ENCODE results near the gene TAS2R42. TPM values are rescaled to one million over a fixed set of nuclear protein-coding genes. Genes with fewer than 3 reads are reported as not detected.

Gene TAS2R42, protein sequence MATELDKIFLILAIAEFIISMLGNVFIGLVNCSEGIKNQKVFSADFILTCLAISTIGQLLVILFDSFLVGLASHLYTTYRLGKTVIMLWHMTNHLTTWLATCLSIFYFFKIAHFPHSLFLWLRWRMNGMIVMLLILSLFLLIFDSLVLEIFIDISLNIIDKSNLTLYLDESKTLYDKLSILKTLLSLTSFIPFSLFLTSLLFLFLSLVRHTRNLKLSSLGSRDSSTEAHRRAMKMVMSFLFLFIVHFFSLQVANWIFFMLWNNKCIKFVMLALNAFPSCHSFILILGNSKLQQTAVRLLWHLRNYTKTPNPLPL
- total RNA-seq: not detected

DNA sequence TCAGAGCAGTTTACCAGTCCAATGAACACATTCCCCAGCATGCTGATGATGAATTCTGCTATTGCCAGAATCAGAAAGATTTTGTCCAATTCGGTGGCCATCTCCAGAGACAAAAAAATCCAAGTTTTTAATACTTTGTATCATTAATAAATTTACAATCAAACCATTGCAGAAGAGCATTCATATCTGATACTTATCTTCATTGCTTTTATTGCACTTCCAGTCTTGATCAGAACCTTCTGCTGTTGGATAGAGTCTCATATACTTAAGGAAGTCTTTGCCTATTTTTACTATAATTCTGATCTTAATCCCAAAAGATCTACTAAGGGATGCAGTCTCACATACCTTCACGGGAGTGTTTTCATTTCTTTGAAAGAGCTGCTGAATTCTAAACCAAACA is at the start of gene TAS2R42:
TSS of gene TAS2R42 (minus strand) at position 101 of the 400 bp plus-strand sequence. CDS start at position 101, 0 bp downstream.
- no peak for DNase-seq

DNA sequence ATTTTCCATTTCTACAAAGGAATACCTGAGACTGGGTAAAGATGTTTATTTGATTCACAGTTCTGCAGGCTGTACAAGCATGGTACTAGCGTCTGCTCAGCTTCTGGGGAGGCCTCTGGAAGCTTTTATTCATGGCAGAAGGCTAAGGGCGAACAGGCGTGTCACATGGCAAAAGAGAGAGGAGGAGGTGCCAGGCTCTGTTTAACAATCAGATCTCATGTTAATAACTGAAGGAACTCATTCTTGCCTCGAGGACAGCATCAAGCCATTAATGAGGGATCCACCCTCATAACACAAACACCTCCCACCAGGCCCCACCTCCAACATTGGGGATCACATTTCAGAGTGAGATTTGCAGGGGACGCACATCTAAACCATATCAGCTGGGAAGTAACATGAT is 46.8 kb upstream of the TAS2R42 start:
- DNase-seq: no peak

DNA sequence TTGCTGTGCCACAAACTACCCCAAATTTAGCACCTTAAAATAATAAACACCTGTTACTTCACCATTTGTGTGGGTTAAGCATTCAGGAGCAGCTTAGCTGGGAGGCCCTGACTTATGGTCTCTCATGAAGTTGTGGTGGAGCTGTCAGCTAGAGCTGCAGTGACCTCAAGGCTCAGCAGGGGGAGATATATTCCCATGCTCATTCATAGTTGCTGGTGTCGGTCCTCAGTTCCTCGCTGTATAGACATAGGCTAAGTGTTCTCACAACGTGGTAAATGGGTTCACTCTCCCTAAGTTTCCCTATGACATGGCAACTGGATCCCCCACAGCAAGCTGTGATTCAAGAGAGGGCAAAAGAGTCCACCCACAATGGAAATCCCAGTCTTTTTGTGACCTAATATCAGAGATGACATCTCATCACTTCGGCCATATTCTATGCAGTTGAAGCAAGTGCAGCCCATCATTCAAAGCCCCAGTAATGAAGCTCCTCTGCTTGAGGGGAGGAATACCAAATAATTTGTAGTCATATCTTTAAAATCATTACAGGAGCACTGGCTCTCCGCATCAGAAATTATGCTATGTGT is 41.7 kb upstream of the TAS2R42 start:
- peak; percentile 15 for DNase-seq

DNA sequence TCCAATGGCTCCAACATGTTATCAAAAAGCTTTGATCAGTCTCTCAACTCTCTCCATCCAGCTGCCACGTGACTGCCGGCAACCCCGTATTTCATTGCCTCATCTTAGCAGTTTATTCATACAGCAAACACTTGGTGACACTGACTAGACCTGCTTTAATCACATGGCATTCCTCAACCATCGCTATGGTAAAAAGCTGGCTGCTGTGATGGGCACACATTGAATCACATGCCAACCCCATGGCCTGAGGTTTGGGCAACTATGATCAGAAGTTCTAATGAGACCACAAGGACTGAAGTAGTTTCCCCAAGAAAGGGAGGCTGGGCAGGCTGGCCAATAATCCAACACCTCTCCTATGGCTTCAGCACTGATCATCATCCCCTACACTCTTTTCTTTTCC is 40.6 kb upstream of the TAS2R42 start:
- no peak for DNase-seq

DNA sequence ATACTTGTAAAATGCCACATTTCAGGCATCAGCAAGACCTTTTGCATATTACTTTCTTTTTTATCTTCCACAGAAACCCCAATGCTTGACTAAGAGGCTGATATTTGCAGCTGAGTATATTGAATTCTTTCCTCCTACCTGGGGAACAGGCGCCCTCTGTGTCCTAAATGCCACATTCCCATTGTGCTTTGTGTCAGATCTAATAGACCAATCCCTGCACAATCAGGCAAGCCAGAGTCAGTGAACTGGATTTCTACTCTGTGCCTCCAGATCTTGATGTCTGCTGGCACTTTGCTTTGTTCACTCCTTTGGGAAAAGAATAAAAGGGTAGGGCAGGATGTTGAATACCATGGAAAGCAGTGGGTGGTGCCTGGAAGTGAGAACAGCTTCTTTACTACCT is 22.4 kb upstream of the TAS2R42 start:
- DNase-seq: no peak

DNA sequence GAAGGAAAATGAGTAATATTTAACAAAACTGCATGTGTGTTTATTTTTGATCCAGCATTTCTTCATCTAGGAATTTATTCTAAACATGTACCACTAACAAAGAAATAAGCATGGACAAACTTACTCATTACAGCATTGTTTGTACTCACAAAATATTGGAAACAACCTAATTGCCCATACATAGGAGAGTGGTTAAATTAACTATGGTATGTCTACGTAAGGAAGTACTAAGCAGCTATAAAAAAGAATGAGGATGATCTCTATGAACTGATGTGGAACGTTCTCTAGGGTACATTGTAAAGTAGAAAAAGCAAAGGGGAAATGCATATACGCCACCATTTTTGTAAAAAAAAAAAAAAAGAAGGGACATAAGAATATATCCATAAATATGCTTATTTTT is 17.4 kb upstream of the TAS2R42 start:
- DNase-seq: no peak

DNA sequence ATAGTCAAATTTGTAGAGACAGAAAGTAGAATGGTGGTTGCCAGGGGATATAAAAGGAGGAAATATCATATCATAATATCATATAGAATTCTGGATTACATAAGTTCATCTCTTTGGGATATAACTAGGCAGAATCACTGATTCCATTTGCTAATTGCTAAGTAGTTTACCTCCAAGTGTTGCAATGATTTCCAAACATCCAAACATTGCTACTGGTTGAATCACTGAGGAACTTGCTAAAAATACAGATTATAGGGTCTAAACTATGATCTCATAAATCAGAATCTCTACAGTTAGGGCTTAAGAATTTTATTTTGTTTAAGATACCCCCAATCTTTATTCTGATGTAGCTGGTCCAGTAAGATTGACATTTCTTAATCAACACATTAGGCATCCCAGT is 16.1 kb upstream of the TAS2R42 start:
- no peak for DNase-seq

DNA sequence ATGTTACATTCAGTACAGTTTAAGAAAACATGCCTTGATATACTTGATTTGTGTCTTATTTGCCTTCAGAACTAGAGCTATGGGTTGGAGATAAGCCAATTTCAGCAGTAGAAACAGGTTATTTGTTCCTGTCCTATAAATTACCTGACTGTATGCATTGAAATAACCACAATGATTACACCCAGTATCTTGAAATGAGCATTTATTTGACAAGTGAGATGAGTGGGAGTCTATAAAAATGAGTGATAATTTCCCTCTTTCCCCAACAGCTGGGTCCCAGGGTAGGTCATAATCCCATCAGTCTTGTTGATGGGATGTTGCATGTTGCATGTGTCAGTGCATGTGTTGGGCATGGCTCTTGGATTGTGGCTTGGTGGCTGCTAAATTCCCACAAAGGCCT is 3.7 kb downstream of the TAS2R42 start:
- no peak for DNase-seq

DNA sequence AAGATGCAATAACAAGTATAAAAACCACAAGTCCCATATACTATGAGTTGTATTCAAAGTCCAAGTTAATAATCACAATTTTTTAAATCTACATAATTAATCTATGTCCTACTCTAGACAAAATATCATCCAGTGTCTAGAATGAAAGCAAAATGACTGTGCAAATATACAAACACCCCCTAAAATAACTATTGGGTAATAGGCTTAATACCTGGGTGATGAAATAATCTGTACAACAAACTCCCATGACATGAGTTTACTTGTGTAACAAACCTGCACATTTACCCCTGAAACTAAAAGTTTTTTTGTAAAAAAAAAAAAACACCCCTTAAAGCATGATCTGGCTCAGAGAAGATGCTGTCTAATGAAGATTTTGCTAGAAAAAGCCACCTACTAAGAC is 4.2 kb downstream of the TAS2R42 start:
- no peak for DNase-seq

DNA sequence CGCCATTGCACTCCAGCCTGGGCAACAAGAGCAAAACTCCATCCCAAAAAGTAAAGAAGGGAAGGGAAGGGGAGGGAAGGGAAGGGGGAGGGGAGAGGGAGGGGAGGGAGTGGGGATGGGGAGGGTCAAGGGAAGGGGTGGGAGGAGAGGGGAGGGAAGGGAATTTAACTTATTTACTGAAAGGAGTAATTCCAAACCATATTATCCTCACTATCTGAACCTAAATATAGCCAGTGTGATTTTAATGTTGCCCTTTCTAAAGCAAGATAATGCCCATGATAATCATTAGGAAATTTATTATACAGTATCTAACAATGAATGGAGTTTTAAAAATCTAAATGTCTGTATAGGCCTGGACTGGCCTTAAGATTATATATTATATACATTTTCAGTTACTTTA is 8.5 kb downstream of the TAS2R42 start:
- DNase-seq: no peak

DNA sequence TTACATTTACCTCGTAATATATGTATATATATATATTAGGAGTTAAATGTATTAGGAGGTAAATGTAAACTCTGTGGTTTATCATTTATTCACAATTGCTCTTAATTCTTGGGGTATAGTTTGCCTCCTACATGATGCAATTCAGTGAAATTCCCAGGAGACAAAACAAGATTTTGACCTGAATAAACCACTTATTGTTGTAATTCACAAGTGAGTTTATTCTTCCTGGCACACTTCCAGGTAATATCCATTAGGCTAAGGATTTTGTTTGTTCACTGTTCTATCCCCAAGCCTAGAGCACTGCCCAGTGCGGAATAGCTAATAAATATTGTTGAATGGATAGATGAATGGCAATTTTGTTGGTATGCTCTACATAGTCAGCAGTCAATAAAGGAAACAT is 12.7 kb downstream of the TAS2R42 start:
- no peak for DNase-seq

DNA sequence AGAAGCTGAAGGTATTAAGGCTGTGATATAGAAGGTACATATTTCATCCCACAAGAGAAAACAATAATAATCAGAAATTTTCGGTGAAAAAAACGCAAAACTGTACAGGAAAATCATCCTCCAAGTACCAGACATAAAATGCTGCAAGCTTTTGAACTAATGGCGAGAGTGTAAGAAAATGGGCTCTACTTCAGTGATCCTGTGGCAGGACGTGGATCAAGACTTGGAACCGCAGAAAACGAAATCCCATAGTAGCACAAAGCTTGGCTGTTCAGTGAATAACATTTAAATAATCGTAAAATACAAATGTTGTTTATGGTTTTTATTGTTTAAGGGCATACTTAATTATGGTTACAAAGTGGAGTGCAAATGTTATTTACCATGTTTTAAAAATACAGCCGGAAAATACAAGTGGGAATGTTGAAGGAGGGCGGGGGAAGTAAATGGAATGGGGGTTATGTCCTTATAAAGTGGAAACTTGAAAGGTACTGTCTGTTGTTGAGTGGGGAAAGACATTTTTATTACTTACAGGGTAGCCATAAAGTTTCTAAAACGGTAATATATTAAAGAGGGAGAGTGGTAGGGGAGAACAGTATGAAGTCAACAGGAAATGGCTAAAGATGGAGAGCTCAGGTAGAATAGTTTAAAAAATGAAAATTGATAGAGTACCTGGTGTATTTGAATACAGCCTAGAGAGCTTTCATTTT is 14.6 kb downstream of the TAS2R42 start:
- peak; percentile 64 for DNase-seq

DNA sequence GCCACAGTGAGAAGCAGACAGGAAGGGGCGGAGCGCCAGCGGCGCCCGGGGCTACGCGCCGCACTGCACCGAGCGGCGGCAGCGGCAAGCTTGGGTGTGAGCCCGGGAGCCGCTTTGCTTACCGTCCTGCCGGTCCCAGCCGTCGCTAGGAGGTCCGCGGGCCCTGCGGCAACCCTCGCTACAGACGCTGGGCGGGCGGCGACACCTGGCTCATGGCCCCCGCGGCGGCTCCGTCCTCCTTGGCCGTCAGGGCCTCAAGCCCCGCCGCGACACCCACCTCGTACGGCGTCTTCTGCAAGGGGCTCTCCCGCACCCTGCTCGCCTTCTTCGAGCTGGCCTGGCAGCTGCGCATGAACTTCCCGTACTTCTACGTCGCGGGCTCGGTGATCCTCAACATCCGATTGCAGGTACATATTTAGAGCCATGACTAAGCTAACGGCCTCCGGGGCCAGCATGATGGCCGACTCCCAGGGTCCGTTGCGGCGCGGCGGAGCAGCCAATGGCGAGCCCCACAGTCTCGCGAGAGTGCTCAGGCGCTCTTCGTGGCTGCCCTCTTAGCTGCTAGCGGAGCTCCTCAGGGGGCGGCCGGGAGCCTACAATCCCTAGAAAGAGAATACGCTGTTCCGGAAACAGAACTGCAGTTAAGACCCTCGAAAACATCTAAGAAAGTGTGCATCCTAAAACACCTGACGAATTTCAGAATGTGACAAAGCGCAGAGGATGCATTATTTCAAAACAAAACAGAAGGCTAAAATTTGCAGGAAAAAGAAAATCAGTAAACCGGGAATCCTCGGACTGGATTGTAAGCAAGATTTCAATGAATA is 15.4 kb downstream of the TAS2R42 start, which contains the start of gene SMIM10L1:
TSS of gene SMIM10L1 (plus strand) at position 50 of the 824 bp plus-strand sequence. CDS start at position 213, 163 bp downstream.
- DNase-seq: peak; percentile 98

DNA sequence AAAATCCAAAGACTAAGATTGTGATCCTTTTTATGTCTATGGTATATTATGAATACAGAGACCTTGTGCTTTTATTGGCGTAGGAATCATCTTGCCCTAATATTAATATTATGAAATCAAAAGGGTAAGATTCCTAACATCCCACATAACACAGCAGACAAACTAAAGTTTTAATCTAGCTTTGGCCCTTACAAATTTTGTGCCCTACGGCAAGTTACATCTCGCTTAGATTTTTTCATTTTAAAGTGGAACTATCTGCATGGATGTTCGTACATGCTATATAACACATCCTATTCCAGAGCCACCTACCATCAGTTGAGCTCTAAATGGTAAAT is 16.0 kb downstream of the TAS2R42 start:
- DNase-seq: no peak

DNA sequence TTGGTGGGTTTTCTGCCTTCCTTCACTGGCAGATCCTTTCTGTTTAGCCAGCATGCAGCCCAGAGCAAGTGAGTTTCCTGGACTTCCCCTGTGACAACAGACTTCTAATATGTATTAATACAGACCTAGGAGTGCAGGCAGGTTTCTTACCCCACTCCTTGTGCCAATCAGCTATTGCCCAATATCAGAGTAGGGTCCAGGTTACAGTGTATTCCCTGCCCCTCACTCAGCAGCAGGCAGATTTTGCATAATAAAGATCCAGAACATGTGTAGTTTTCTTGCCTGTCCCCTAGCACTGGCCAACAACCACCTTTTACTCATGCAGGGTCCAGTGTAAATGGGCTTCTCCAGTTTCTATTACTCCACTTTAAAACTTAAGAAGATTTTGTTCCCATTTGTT is 20.4 kb downstream of the TAS2R42 start:
- no peak for DNase-seq

DNA sequence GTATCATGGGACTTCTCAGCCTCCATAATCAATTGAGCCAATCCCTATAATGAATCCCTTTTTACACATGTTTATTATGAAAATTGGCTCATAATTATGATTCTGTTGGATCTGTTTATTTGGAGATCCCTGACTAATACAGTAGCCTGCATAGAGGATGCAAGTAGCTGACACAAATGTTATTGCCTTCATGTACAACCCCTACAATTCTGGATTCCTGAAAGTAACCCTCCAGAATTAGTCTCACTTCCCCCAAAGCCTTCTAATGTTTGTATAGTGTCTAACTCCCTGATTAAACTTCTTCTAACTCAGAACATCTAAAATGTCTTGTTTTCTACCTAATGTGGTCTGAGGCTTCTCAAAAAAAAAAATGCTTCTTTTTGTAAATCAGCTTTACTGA is 22.4 kb downstream of the TAS2R42 start:
- DNase-seq: no peak

DNA sequence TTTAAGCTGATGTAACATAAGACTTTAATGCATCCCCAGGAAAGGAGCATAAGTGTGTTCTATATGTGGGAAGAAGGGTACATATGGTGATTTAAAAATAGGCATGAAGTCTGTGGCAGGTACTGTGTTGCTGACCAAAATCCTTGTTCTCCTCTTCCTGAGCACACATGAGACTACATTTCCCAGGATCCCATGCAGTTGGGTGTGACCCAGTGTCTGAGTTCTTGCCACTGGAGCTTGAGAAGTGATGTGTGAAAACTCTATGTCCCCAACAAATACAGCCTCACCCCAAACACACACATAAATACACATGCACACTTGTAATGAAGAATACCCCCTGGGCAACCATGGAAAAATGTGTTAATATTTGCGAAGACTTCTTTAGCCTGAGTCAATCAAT is 24.2 kb downstream of the TAS2R42 start:
- DNase-seq: no peak

DNA sequence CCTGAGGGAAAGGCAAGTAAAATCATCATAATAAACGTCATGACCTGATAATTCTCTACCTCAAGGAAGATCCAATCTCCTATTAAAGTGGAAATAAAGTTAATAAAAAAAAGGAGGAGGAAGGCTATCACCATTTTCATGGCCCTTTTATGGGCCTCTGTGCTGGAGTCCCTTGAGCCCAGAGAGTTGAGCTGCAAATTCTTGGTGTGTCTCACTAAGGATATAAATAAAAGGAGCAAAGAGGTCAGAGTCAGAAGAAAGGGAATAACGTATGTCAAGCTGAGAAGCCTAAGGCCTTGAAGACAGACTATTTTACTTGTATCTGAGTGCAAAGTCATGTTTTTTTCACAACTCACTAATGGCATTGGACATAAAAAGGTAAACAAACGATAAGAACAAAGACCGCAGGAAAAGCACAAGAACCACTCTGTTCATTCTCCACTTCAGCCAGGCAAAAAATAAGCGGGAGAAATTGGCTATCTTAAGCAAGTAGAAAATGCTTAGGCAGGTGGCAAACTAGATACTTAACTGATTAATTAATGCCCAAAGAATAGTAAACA is 27.8 kb downstream of the TAS2R42 start:
- DNase-seq: no peak

DNA sequence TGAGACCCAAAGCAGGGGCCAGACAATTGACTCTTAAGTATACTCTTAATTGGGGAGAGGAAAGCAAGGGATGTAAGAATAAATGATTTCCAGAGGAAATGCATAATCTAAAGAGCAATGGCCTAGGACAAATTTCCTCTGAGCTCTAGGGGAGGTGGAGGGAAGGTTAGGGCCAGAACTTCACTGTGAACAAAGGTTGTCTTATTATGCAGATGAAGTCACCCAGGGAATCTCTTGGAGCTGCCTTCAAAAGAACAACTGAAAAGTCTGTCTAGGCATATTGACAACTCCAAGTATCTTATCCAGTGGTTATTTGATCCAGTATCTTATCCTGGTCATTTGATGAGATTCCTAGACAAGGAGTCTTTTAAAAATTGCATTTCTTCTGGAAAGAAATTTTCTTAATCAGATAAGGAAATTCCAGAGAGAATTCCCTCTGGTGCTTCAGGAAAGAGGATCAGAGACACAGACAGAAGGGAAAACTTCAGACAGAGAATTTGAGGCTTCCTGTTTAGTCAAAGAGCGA is 32.3 kb downstream of the TAS2R42 start:
- DNase-seq: no peak

DNA sequence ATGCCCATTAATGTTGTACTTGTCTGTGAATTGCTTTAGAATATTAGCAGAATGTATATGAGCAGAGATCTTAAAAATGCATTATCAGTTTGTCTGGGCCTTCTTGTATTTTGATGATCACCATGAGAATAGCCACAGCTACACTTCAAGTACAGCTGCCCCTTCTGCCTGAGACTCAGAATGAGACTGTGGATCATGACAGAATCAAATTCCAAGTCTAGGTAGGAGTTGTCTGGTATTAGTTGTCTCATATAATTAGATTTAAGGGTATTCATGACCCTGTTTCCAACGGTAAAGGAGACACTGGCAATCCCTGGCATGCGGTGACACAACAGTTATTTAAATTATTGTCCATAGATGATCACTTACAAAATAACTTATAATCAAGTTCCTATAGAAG is 34.0 kb downstream of the TAS2R42 start:
- DNase-seq: no peak

DNA sequence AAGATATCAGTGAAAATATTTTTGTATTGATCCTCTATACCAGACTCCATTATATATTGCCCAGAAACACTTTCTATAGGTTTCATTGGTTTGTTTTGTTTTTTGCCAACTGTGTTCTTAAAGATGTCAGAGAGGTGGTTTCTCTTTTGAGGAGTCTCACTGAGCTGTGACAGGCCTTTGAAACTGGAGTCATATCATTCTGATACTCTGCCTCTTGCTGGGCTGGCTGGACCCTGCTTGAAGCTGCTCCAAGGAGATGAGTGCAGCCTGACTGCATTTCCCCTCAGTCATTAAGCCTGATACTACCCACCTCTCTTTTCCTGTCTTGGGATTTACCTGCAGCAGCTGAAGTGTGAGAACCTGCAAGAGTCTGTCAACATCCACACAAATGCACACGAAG is 35.9 kb downstream of the TAS2R42 start:
- DNase-seq: no peak

DNA sequence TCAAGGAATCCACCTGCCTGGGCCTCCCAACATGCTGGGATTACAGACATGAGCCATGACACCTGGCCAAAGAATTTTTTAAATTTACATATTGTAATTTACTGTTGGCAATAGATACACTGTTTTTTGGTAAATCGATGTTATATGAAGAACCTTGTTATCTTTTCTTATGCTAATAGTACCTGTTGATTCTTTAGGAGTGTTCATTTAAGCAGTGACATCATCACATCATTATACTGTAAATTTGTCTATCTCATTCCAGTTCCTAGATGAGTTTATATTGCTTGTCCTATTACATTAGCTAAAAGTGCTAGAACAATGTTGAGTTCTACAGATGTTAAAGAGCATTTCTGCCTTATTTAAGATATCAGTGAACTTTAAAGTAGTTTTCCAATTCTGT is 39.3 kb downstream of the TAS2R42 start:
- no peak for DNase-seq

Data from tongue (tissue), 2 donors.